ENCODE data around the gene NFIX.

The NFIX gene

GRCh38 chr19:13040232-13040947, 45.1 kb downstream of the NFIX start:
- peak; percentile 61 for DNase-seq (ENCODE audit: low read depth)
- TF ChIP-seq CTCF (conservative IDR thresholded peaks at IDR 0.05; ENCODE audit: low read length): no peak
- H3K4me3 ChIP-seq (ENCODE audit: low read length): peak overlapping the region; percentile 20

GRCh38 chr19:13040948-13041292, 45.6 kb downstream of the NFIX start:
- H3K4me3 ChIP-seq (ENCODE audit: low read length): peak overlapping the region; percentile 20
- no peak for TF ChIP-seq CTCF (conservative IDR thresholded peaks at IDR 0.05; ENCODE audit: low read length)

GRCh38 chr19:13042443-13043130, 47.3 kb downstream of the NFIX start:
- peak; percentile 81 for DNase-seq (ENCODE audit: low read depth)
- TF ChIP-seq CTCF (conservative IDR thresholded peaks at IDR 0.05; ENCODE audit: low read length): no peak
- no peak overlapping the region for H3K4me3 ChIP-seq (ENCODE audit: low read length)

More at GRCh38 chr19:13040948-13041292, 45.6 kb downstream of the NFIX start:
- DNase-seq (ENCODE audit: low read depth): no peak

- no peak for TF ChIP-seq CTCF (conservative IDR thresholded peaks at IDR 0.05; ENCODE audit: low read length)
- no peak overlapping the region for H3K4me3 ChIP-seq (ENCODE audit: low read length)
- no peak for DNase-seq (ENCODE audit: low read depth)
Measured at GRCh38 chr19:13043285-13043684, 48.0 kb downstream of the NFIX start.

GRCh38 chr19:13044231-13044836, 49.1 kb downstream of the NFIX start:
- TF ChIP-seq CTCF (conservative IDR thresholded peaks at IDR 0.05; ENCODE audit: low read length): no peak
- DNase-seq (ENCODE audit: low read depth): no peak
- no peak overlapping the region for H3K4me3 ChIP-seq (ENCODE audit: low read length)

GRCh38 chr19:13045812-13046211, 50.5 kb downstream of the NFIX start:
- no peak overlapping the region for H3K4me3 ChIP-seq (ENCODE audit: low read length)
- DNase-seq (ENCODE audit: low read depth): no peak
- no peak for TF ChIP-seq CTCF (conservative IDR thresholded peaks at IDR 0.05; ENCODE audit: low read length)

Measured in AG10803 (cell line).